ENCODE measurements around the gene TLR3.
A peak's percentile ranks its signal among the peaks of the same experiment; 100 is the strongest.
"Not testable (repeated sequence)": the region's sequence is repeated elsewhere in the genome, so short reads cannot be mapped to it uniquely, and the experiment has no call there.

TLR3 gene

GRCh38 chr4:186068581-186069348 lies at the start of gene TLR3:
Gene TLR3 (plus strand): TSS chr4:186069156. CDS start chr4:186076620, 7,464 bp downstream.
- no peak for DNase-seq

- DNase-seq = no peak
Observed at GRCh38 chr4:186019269-186019668, 49.7 kb upstream of the TLR3 start.

- no peak for DNase-seq
Observed at GRCh38 chr4:186020106-186020792, 48.7 kb upstream of the TLR3 start.

- DNase-seq = no peak
Observed at GRCh38 chr4:186020793-186021407, 48.1 kb upstream of the TLR3 start.

- peak; percentile 72 for DNase-seq
Observed at GRCh38 chr4:186021461-186022167, 47.3 kb upstream of the TLR3 start.

GRCh38 chr4:186023975-186024374 lies 45.0 kb upstream of the TLR3 start:
- DNase-seq = no peak

GRCh38 chr4:186024637-186025407 lies 44.1 kb upstream of the TLR3 start:
- no peak for DNase-seq

GRCh38 chr4:186025408-186025690 lies 43.6 kb upstream of the TLR3 start:
- no peak for DNase-seq

- DNase-seq = no peak
Observed at GRCh38 chr4:186027405-186027804, 41.6 kb upstream of the TLR3 start.

GRCh38 chr4:186029571-186030398 lies 39.2 kb upstream of the TLR3 start:
- peak; percentile 97 for DNase-seq

- DNase-seq = no peak
Observed at GRCh38 chr4:186030399-186030775, 38.6 kb upstream of the TLR3 start.

- no peak for DNase-seq
Observed at GRCh38 chr4:186030795-186031194, 38.2 kb upstream of the TLR3 start.

- DNase-seq = peak; percentile 13
Observed at GRCh38 chr4:186032259-186032658, 36.7 kb upstream of the TLR3 start.

GRCh38 chr4:186033027-186033426 lies 35.9 kb upstream of the TLR3 start:
- DNase-seq = no peak

GRCh38 chr4:186034613-186035012 lies 34.3 kb upstream of the TLR3 start:
- DNase-seq = not testable (repeated sequence)

GRCh38 chr4:186036976-186037581 lies 31.9 kb upstream of the TLR3 start:
- no peak for DNase-seq

GRCh38 chr4:186037692-186038658 lies 31.0 kb upstream of the TLR3 start:
- peak; percentile 81 for DNase-seq

- peak; percentile 39 for DNase-seq
Observed at GRCh38 chr4:186039697-186040096, 29.3 kb upstream of the TLR3 start.

- DNase-seq = no peak
Observed at GRCh38 chr4:186040316-186040715, 28.6 kb upstream of the TLR3 start.

GRCh38 chr4:186047501-186047900 lies 21.5 kb upstream of the TLR3 start:
- DNase-seq = not testable (repeated sequence)

All from NCI-H1092 treated with DMSO at 0.1 percent for 48 hours (cell line).